AG09319 (cell line): ENCODE measurements around the gene CENPI.

Source experiments
- DNase-seq: peaks from one replicate; pipeline ENCODE4 v3.0.0-alpha.2; 2010; ENCODE audit warnings: low read depth; ENCODE audit errors: extremely low read depth
- TF ChIP-seq, protein P1 (sequence below): IDR thresholded peaks from 2 replicates; pipeline ENCODE4 v1.5.1; 2011; ENCODE audit warnings: low read depth, mild to moderate bottlenecking, inconsistent platforms, low read length, moderate library complexity

The CENPI gene

GRCh38 chrX:101078716-101079598, 19.0 kb upstream of the CENPI start, which contains the start of gene TMEM35A:
TMEM35A (plus strand) TSS chrX:101078879; CDS start chrX:101079003, 124 bp downstream.
- DNase-seq, result no peak
- TF ChIP-seq, protein P1, sequence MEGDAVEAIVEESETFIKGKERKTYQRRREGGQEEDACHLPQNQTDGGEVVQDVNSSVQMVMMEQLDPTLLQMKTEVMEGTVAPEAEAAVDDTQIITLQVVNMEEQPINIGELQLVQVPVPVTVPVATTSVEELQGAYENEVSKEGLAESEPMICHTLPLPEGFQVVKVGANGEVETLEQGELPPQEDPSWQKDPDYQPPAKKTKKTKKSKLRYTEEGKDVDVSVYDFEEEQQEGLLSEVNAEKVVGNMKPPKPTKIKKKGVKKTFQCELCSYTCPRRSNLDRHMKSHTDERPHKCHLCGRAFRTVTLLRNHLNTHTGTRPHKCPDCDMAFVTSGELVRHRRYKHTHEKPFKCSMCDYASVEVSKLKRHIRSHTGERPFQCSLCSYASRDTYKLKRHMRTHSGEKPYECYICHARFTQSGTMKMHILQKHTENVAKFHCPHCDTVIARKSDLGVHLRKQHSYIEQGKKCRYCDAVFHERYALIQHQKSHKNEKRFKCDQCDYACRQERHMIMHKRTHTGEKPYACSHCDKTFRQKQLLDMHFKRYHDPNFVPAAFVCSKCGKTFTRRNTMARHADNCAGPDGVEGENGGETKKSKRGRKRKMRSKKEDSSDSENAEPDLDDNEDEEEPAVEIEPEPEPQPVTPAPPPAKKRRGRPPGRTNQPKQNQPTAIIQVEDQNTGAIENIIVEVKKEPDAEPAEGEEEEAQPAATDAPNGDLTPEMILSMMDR, result no peak

DNA sequence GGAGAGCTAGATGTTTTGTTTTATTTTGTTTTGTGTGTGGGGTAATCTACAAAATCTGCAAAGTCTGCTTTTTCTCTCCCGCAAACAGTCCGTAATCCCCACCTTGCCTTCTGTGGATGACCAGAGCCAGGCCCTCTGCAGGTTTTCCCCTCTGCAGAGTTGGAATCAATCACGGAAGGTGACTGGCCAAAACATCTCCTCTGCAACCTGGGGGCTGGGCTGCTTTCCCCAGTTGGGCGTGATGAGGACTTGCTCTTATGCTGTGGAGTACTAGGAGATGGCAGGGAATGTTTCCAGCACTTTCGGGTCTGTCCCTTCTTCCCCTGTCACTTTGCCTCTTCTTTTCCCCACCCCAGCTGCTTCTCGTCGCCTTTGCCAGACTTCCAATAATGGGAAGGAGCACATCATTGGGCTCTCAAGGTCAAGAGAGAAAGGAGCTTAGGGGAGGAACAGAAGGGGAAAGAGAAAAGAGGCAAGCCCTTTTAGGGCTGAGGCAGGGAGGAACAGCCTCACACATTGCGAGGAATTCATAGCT, 18.2 kb upstream of the CENPI start:
- DNase-seq, result no peak
- TF ChIP-seq, protein P1, result no peak

DNA sequence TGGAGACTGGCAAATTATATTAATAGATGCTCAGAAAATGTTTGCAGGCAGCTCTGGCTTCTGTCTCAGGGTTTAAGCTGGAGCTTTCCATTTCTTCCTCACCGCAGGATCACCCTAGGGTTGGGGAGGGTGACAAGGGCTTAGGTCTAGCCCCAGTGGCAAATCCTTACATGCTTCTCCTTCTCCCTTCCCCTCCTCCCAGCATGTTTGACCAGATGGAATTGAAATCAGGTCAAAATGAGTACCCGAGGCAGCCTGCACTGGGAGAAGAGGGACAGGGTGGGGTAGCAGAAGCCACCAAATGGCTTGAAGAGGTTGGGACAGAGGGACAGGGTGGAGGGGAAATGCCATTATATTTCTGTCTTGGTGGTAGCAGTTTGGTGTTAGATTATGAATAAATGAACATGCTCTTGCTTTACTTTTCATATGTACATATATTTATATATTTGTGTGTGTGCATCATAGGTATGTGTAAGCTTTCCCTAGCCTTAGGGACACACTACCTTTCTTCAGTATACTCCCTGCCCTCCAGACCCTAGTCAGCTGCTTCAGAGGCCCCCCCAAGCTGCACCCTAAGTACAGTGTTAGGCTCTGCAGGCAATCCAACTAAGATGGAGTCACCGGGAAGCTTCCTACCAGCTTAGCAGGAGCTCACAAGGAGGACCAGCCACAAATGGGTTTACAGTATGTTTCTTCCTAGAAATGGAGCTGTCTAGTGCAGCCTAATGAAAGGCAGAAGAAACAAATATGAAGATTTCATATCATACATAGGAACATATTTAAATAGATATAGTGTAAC, 17.5 kb upstream of the CENPI start:
- TF ChIP-seq, protein P1, result no peak
- DNase-seq, result no peak

DNA sequence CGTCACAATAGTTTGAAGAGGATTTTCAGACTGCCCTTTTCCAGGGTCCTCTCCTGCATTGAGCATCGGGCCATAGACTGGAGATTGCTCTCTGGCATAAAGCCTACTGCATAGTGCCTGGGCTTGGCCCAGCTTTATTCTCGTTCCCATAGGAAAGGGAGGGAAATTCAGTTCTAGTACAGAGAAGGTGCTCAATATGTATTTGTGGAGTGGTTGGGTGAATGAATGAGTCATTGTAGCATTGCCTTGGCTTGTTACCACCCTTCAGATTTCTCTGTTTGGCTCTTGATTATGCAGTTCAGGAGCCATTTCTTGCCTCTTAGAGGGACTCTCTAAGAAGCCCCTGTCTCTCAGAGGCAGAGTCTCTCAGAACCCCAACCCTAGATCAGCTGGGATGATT, 16.8 kb upstream of the CENPI start:
- TF ChIP-seq, protein P1, result no peak
- no peak for DNase-seq

GRCh38 chrX:101091817-101092216, 6.2 kb upstream of the CENPI start:
- DNase-seq, result no peak
- TF ChIP-seq, protein P1, result no peak

- TF ChIP-seq, protein P1, result no peak
- DNase-seq, result no peak
These were observed 10.3 kb downstream of the CENPI start for GRCh38 chrX:101108284-101108683.
